MM.1S (cell line): ENCODE measurements around the gene IVNS1ABP.
"Not testable (repeated sequence)": the region's sequence is repeated elsewhere in the genome, so short reads cannot be mapped to it uniquely, and the experiment has no call there.

ENCODE experiments used
- DNase-seq: peaks from one replicate; pipeline ENCODE4 v3.0.0-alpha.2; 2015
- H2AFZ ChIP-seq: fragments of 300-600 bp; sonication (generic); 2 replicates; pipeline ENCODE4 v1.6.0; 2016; ENCODE audit warnings: antibody characterized with exemption, low read length
- H3F3A ChIP-seq: fragments of 300-600 bp; sonication (generic); 2 replicates; pipeline ENCODE4 v1.6.1; 2016; ENCODE audit warnings: mild to moderate bottlenecking, antibody characterized with exemption, low read length, moderate library complexity, mixed read lengths; ENCODE audit not compliant: insufficient read depth
- H3K27ac ChIP-seq: fragments of 300-600 bp; sonication (generic); 2 replicates; pipeline ENCODE4 v1.5.1; 2016; ENCODE audit warnings: mild to moderate bottlenecking, low read length
- H3K27me3 ChIP-seq: fragments of 300-600 bp; sonication (generic); replicated peaks from 2 replicates; pipeline ENCODE4 v1.6.0; 2016; ENCODE audit warnings: low read length; ENCODE audit not compliant: insufficient read depth
- H3K36me3 ChIP-seq: fragments of 300-600 bp; sonication (generic); replicated peaks from 2 replicates; pipeline ENCODE4 v1.6.1; 2016; ENCODE audit warnings: mild to moderate bottlenecking, low read length, mixed read lengths; ENCODE audit not compliant: insufficient read depth
- H3K4me1 ChIP-seq: fragments of 300-600 bp; sonication (generic); 2 replicates; pipeline ENCODE4 v1.6.1; 2016; ENCODE audit warnings: low read length, mixed read lengths
- H3K4me2 ChIP-seq: fragments of 300-600 bp; sonication (generic); 2 replicates; pipeline ENCODE4 v1.6.0; 2016; ENCODE audit warnings: low read depth, low read length
- H3K4me3 ChIP-seq: fragments of 300-600 bp; sonication (generic); 2 replicates; pipeline ENCODE4 v1.5.1; 2016; ENCODE audit warnings: low read length, mixed read lengths
- H3K79me2 ChIP-seq: fragments of 300-600 bp; sonication (generic); 2 replicates; pipeline ENCODE4 v1.6.1; 2016; ENCODE audit warnings: mixed run types, low read length, mixed read lengths
- H3K9ac ChIP-seq: fragments of 300-600 bp; sonication (generic); 2 replicates; pipeline ENCODE4 v1.6.1; 2016; ENCODE audit warnings: low read length, mixed read lengths
- H3K9me2 ChIP-seq: fragments of 300-600 bp; sonication (generic); replicated peaks from 2 replicates; pipeline ENCODE4 v1.6.1; 2016; ENCODE audit warnings: mild to moderate bottlenecking, low read length, mixed read lengths; ENCODE audit not compliant: insufficient read depth
- H3K9me3 ChIP-seq: fragments of 300-600 bp; sonication (generic); replicated peaks from 2 replicates; pipeline ENCODE4 v1.6.1; 2016; ENCODE audit warnings: mild to moderate bottlenecking, low read length, mixed read lengths; ENCODE audit not compliant: insufficient read depth
- H4K20me1 ChIP-seq: fragments of 300-600 bp; sonication (generic); 2 replicates; pipeline ENCODE4 v1.6.1; 2016; ENCODE audit warnings: mild to moderate bottlenecking, low read length, moderate library complexity, mixed read lengths; ENCODE audit not compliant: insufficient read depth
- CTCF ChIP-seq: fragments of 300-600 bp; sonication (generic); IDR thresholded peaks from 2 replicates; pipeline ENCODE4 v1.5.1; 2016; ENCODE audit warnings: antibody characterized with exemption, low read length, mixed read lengths
- EZH2 ChIP-seq: fragments of 300-600 bp; sonication (generic); optimal IDR thresholded peaks from 2 replicates; pipeline ENCODE3; 2017; ENCODE audit warnings: low read depth, mild to moderate bottlenecking, antibody characterized with exemption, low read length, mixed read lengths
- EZH2phosphoT487 ChIP-seq: fragments of 300-600 bp; sonication (generic); IDR thresholded peaks from 2 replicates; pipeline ENCODE4 v1.6.1; 2018; ENCODE audit warnings: antibody characterized with exemption, low read length

IVNS1ABP gene

DNA sequence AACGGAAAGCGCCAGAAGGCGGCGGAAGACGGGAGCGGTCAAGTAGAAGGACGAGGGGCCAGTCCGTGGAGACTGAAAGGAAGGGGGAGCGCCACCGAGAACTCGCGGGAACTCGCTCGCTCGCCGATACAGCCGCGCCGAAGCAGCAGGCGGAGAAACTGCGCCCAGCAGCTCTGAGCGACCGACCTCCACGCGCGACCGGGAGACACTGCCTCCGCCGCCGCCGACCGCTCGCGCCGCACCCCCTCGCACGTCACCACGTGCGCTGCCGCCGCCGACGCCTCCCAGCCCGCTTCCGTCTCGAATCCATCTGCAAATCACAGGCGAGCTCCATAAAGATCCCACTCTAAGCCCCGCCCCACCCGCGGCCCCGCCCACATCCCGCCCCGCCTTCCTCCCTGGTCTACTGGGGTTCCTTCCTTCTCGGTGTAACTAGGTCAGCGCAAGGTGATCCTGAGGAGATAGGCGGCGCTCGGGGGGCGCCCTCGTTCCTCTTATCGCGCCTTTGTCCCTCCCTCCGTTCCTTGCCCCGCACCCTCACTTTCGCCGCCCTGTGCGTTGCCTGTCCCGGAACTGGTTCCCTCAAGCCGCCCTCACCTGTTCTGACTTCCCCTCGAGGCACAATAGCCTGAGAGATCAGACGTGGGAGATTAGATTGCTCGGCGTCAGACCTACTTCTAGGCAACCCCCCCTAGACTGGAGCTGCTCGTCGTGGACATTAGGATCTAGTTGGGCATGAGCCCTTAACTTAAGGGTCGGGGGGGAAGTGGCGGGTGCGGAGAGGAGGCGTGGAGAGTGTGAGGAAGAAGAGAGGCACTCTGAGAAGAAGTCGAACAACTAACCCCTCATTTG, at the start of gene IVNS1ABP:
IVNS1ABP (minus strand) TSS at position 210 of the 852 bp plus-strand sequence. CDS start 7,750 bp downstream, outside the sequence.
- H3F3A ChIP-seq, result peaks cover 18% of the 10 kb centered on the region
- peak within 1 kb of the TSS; percentile 96 for H3K27ac ChIP-seq
- no peaks in the 10 kb centered on the region for H3K9me3 ChIP-seq
- peak within 1 kb of the TSS; percentile 86 for H3K4me3 ChIP-seq
- DNase-seq, result peak; percentile 98
- H3K9me2 ChIP-seq, result no peaks in the 10 kb centered on the region
- H3K79me2 ChIP-seq, result peaks cover 47% of the 10 kb centered on the region
- no peaks in the 10 kb centered on the region for H3K27me3 ChIP-seq
- H4K20me1 ChIP-seq, result peaks cover 37% of the 10 kb centered on the region
- no peaks in the 10 kb centered on the region for H3K36me3 ChIP-seq
- H2AFZ ChIP-seq, result peak within 1 kb of the TSS; percentile 86
- H3K9ac ChIP-seq, result peak within 1 kb of the TSS; percentile 85
- peak within 1 kb of the TSS; percentile 92 for H3K4me2 ChIP-seq
- no peak for TF ChIP-seq EZH2phosphoT487
- peak; percentile 47 for TF ChIP-seq CTCF
- TF ChIP-seq EZH2, result no peak
- peaks cover 29% of the 10 kb centered on the region for H3K4me1 ChIP-seq

- Histone ChIP-seq H3K36me3 (no peaks in the 10 kb centered on the region), H3K27me3 (peaks cover 26% of the 10 kb centered on the region), H2AFZ (no peak overlapping the region), H3F3A (peaks cover 17% of the 10 kb centered on the region), H3K79me2 (no peaks in the 10 kb centered on the region), H3K4me2 (no peak overlapping the region), H3K9me3 (no peaks in the 10 kb centered on the region), H3K27ac (no peak overlapping the region), H3K4me1 (peaks cover 20% of the 10 kb centered on the region), H3K9me2 (no peaks in the 10 kb centered on the region), H3K9ac (no peak overlapping the region), H4K20me1 (no peaks in the 10 kb centered on the region), H3K4me3 (no peak overlapping the region)
- TF ChIP-seq EZH2 (no peak), CTCF (no peak), EZH2phosphoT487 (no peak)
- no peak for DNase-seq
Observed at GRCh38 chr1:185365951-185366350, 48.9 kb upstream of the IVNS1ABP start.

GRCh38 chr1:185364528-185364927, 47.5 kb upstream of the IVNS1ABP start:
- H3K27me3 ChIP-seq, result peaks cover 26% of the 10 kb centered on the region
- H3K79me2 ChIP-seq, H3K4me3 ChIP-seq, H4K20me1 ChIP-seq, H3K9me3 ChIP-seq, H3K36me3 ChIP-seq, H3K9ac ChIP-seq, DNase-seq, H3K27ac ChIP-seq, H3K4me2 ChIP-seq, H2AFZ ChIP-seq, H3K9me2 ChIP-seq: not testable (repeated sequence)
- H3F3A ChIP-seq, result peaks cover 17% of the 10 kb centered on the region
- H3K4me1 ChIP-seq, result peaks cover 20% of the 10 kb centered on the region

DNA sequence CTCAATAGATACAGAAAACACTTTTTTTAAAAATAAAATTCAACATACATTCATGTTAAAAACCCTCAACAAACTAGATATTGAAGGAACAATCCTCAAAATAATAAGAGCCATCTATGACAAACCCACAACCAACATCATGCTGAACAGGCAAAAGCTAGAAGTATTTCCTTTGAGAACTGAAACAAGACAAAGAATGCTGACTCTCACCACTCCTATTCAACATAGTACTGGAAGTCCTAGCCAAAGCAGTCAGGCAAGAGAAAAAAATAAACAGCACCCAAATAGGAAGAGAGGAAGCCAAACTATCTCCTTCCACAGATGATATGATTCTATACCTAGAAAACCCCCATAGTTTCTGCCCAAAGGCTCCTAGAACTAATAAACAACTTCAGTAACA, 46.2 kb upstream of the IVNS1ABP start:
- Histone ChIP-seq H3K27me3 (peaks cover 26% of the 10 kb centered on the region), H3K79me2 (no peaks in the 10 kb centered on the region), H3K9me3 (no peaks in the 10 kb centered on the region), H3K4me2 (no peak overlapping the region), H2AFZ (no peak overlapping the region), H3K4me1 (peaks cover 11% of the 10 kb centered on the region; the same call in 1 of the 2 replicates), H3F3A (peaks cover 9% of the 10 kb centered on the region), H3K9me2 (no peaks in the 10 kb centered on the region), H4K20me1 (no peaks in the 10 kb centered on the region), H3K27ac (no peak overlapping the region), H3K9ac (no peak overlapping the region), H3K36me3 (no peaks in the 10 kb centered on the region), H3K4me3 (no peak overlapping the region)
- no peak for TF ChIP-seq EZH2phosphoT487
- DNase-seq, result peak; percentile 62
